ENCODE data around the gene TBX15.

DNA sequence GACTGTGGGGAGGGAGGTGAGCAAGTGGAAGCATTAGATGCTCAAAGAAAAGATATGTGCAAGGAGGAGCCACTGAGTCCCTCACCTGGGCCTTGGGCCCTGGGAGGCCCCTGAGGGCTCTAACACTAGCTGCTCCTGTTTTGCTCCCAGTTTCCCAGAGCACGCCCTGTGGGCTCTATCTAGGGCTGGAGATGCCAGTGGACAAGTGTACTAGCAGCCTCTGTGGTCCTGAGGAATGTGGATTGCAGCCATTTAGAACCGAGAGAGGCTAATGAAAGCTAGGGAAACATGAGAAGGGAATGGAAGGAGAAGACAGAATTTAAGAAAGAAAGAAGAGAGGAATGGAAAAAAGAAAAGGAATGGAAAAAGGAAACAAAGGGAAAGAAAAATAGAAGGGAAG lies 10.0 kb upstream of the TBX15 start:
- no peak for TF ChIP-seq POLR2AphosphoS5 (IDR thresholded peaks at IDR 0.05)
- TF ChIP-seq, protein P1, sequence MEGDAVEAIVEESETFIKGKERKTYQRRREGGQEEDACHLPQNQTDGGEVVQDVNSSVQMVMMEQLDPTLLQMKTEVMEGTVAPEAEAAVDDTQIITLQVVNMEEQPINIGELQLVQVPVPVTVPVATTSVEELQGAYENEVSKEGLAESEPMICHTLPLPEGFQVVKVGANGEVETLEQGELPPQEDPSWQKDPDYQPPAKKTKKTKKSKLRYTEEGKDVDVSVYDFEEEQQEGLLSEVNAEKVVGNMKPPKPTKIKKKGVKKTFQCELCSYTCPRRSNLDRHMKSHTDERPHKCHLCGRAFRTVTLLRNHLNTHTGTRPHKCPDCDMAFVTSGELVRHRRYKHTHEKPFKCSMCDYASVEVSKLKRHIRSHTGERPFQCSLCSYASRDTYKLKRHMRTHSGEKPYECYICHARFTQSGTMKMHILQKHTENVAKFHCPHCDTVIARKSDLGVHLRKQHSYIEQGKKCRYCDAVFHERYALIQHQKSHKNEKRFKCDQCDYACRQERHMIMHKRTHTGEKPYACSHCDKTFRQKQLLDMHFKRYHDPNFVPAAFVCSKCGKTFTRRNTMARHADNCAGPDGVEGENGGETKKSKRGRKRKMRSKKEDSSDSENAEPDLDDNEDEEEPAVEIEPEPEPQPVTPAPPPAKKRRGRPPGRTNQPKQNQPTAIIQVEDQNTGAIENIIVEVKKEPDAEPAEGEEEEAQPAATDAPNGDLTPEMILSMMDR (IDR thresholded peaks at IDR 0.05), result no peak

Data from suprapubic skin (tissue), 3 donors.